IPS-15b (cell line): Measurements from ENCODE around the gene FBXL3.
"Not testable (repeated sequence)": the region's sequence is repeated elsewhere in the genome, so short reads cannot be mapped to it uniquely, and the experiment has no call there.

Experiments used
- H3K27me3 ChIP-seq: one replicate; pipeline ENCODE4 v1.6.1; 2013; ENCODE audit warnings: low read length; ENCODE audit not compliant: control insufficient read depth, insufficient read depth
- H3K36me3 ChIP-seq: one replicate; pipeline ENCODE4 v1.6.1; 2013; ENCODE audit warnings: low read length; ENCODE audit not compliant: control insufficient read depth, insufficient read depth
- H3K4me1 ChIP-seq: one replicate; pipeline ENCODE4 v1.6.1; 2013; ENCODE audit warnings: mild to moderate bottlenecking, low read length; ENCODE audit not compliant: control insufficient read depth, insufficient read depth
- H3K4me3 ChIP-seq: one replicate; pipeline ENCODE4 v1.5.1; 2013; ENCODE audit warnings: low read depth, low read length
- H3K9ac ChIP-seq: one replicate; pipeline ENCODE4 v1.6.1; 2013; ENCODE audit warnings: low read depth, mild to moderate bottlenecking, low read length
- H3K9me3 ChIP-seq: one replicate; pipeline ENCODE4 v1.6.1; 2013; ENCODE audit warnings: mild to moderate bottlenecking, low read length; ENCODE audit not compliant: control insufficient read depth, insufficient read depth

FBXL3 gene

GRCh38 chr13:76976490-76976889 lies 50.5 kb downstream of the FBXL3 start:
- Histone ChIP-seq H3K36me3 (no peaks in the 10 kb centered on the region), H3K9ac (no peak overlapping the region), H3K27me3 (peaks cover 6% of the 10 kb centered on the region), H3K4me3 (no peak overlapping the region), H3K4me1 (no peaks in the 10 kb centered on the region), H3K9me3 (no peaks in the 10 kb centered on the region)

GRCh38 chr13:76975863-76976262 lies 51.1 kb downstream of the FBXL3 start:
- Histone ChIP-seq H3K4me3 (no peak overlapping the region), H3K36me3 (no peaks in the 10 kb centered on the region), H3K27me3 (peaks cover 2% of the 10 kb centered on the region), H3K4me1 (no peaks in the 10 kb centered on the region), H3K9ac (no peak overlapping the region), H3K9me3 (no peaks in the 10 kb centered on the region)

DNA sequence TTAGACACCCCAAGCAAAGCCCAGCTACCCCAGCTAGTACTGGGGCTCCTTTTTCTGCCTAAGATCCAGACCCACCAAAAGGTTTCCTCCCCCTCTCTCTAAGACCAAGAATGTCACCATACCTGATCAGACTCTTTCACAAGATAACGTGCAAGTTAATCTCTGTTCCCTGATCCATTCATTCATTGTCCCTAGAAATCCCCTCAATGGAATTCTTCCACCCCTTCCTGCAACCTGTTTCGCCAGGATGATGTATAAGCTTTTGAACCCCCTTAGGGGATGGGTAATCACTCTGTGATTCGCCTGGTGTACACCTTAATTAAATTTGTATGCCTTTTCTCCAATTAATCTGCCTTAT lies 52.4 kb downstream of the FBXL3 start:
- Histone ChIP-seq H3K4me3 (no peak overlapping the region), H3K36me3 (no peaks in the 10 kb centered on the region), H3K4me1 (no peaks in the 10 kb centered on the region), H3K9ac (no peak overlapping the region), H3K9me3 (no peaks in the 10 kb centered on the region), H3K27me3 (peaks cover 2% of the 10 kb centered on the region)

DNA sequence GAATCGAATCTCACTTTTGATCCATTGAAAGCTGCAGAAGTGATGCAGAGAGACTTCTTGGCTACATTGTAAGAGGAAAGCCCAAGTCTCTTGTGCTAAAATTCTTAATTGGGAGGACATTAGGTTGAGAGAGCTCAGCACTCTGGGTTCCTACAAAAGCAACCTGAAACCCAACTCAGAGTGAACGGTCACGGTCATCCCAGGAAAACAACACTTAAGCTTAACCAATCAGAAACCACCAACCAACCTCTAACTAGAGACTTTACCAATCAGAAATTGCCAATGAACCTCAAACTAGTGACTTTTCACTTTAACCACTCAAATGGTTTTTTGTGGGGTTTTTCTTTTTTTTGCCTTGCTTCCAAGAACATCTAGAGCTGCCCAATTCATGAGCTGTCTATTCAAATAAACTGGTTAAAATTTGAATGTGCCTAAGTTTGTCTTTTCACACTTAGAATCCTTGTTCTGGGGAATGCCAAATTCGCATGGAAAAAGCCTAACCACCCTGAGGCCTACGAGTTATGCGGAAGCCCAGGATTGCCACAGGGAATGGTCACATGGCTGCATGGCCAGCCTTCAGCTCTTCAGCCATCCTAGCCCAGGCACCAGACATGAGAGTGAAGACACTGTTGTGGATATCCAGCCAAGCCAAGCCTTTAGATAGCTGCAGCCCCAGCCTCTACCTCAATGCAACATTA lies 52.9 kb downstream of the FBXL3 start:
- no peak overlapping the region for H3K9ac ChIP-seq
- no peaks in the 10 kb centered on the region for H3K36me3 ChIP-seq
- H3K9me3 ChIP-seq = no peaks in the 10 kb centered on the region
- peaks cover 2% of the 10 kb centered on the region for H3K27me3 ChIP-seq
- no peak overlapping the region for H3K4me3 ChIP-seq
- H3K4me1 ChIP-seq = no peaks in the 10 kb centered on the region

DNA sequence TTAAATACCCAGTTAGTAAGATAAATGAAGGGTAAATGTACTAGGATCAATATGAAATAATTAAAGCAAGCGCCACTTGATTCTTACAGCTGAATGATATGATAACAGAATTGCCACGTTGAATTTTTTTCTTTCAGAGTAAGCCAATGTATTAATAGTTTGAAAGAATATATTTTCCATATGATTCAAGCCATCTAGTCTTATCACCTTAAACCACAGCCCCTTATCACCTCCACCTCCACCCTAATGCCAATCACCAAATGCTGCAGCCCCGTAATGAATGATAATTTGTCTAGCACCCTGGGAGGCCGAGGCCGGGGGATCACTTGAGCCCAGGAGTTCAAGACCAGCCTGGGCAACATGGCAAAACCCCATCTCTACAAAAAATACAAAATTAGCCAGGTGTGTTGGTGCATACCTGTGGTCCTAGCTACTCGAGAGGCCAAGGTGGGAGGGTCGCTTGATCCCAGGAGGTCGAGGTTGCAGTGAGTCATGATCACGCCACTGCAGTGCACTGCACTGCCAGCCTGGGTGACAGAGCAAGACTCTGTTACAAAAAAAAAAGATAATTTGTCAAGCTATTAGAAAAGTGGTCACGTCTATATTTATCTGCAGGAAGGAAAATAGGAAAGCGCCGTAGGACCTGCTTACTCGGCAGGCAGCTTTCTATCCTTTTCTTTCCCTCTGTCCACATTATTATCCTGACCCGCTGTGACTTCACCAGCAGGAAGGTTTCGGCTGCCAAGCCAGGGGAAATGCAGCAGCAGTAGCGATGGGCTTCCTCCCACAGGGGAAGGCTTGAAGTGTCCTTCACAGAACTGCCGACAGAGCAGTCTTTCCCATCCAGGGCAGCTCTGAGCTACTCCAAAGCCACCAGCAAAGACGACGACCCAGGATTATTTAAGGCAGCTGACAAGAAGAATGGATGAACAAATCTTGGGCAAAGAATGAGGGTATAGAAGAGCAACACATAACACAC lies 54.8 kb downstream of the FBXL3 start:
- H3K4me3 ChIP-seq = no peak overlapping the region
- H3K4me1 ChIP-seq = no peaks in the 10 kb centered on the region
- no peaks in the 10 kb centered on the region for H3K36me3 ChIP-seq
- no peak overlapping the region for H3K9ac ChIP-seq
- H3K27me3 ChIP-seq = no peaks in the 10 kb centered on the region
- H3K9me3 ChIP-seq = no peaks in the 10 kb centered on the region

DNA sequence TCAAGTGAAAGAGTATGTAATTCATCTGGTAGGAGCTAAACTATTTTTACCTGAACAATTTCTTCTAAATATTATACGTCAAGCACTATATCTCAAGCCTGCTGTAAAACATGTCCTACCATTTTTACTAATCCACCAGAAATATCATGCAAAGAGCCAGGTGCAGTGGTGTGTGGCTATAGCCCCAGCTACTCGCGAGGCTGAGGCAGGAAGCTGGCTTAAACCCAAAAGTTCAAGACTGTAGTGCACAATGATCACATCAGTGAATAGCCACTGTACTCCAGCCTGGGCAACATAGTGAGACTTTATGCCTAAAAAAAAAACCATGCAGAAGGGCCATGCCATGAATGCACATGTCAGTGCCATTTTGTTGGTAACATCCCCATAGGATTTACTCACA lies 55.7 kb downstream of the FBXL3 start:
- Histone ChIP-seq H3K9ac (no peak overlapping the region), H3K9me3 (no peaks in the 10 kb centered on the region), H3K4me1 (no peaks in the 10 kb centered on the region), H3K36me3 (no peaks in the 10 kb centered on the region), H3K27me3 (no peaks in the 10 kb centered on the region), H3K4me3 (no peak overlapping the region)

DNA sequence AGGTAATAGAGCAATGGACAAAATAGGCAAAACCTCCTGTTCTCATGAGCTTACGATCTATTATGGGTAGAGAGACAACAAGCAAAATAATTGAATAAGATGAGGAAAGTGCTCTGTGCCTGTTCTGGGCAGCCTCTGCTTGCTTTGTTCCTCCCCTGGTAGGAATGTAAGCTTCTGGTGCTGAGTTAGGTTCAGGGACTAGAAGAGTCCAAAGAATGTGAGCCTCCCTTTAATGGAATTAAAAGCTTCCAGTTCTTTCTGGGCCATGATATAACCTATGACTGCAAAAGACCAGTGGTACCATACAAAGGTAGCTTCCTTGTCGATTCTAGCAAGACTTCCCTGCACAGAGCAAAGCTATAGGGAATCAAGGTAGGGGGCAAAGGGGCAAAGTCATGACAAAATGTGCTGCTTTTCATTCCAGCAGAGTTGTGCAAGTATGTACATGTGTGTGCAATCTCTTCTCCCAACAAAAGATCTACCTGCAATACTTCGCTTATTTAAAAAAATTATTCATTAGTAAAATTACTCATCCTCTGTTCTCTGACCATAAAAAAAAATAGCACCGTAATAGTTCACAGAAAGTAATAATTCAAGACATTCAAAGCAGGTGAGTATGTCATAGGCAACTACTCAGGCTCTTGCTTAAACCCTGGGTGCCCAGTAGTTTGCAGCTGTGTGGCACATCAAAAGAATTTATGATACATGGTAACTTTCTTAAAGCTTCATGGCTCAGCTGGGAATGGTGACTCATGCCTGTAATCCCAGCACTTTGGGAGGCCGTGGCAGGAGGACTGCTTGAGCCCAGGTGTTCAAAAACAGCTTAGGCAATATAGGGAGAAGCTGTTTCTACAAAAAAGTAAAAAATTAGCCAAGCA lies 57.2 kb downstream of the FBXL3 start:
- H3K36me3 ChIP-seq = no peaks in the 10 kb centered on the region
- H3K9me3 ChIP-seq = no peaks in the 10 kb centered on the region
- no peak overlapping the region for H3K4me3 ChIP-seq
- H3K4me1 ChIP-seq = no peaks in the 10 kb centered on the region
- H3K9ac ChIP-seq = no peak overlapping the region
- H3K27me3 ChIP-seq = no peaks in the 10 kb centered on the region

DNA sequence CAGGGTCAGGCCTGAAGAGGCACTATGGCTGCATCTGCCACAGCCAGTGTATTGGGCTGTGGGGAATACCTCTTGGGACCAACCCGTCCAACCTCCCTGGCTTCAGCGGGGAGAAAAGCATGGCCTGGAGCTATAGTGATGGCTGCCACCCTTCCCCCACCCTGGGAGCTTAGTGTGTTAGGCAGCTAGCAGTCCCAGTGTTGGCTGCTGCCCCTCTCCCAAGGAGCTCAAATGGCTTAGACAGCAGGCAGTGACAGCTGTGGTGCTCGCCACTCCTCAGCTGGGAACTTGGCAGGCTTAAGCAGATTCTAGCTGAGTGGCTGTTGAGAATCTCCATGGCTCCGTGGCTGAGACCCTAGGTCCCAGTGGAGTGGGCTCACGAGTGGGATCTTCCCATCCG lies 58.9 kb downstream of the FBXL3 start:
- Histone ChIP-seq H3K27me3 (no peaks in the 10 kb centered on the region), H3K9me3 (no peaks in the 10 kb centered on the region), H3K4me1 (no peaks in the 10 kb centered on the region), H3K9ac (no peak overlapping the region), H3K4me3 (no peak overlapping the region), H3K36me3 (no peaks in the 10 kb centered on the region)

- Histone ChIP-seq H3K36me3 (no peaks in the 10 kb centered on the region), H3K9ac (no peak overlapping the region), H3K4me1 (no peaks in the 10 kb centered on the region), H3K9me3 (no peaks in the 10 kb centered on the region), H3K4me3 (no peak overlapping the region), H3K27me3 (no peaks in the 10 kb centered on the region)
Measured at GRCh38 chr13:76967031-76967430, 59.9 kb downstream of the FBXL3 start.

- Histone ChIP-seq H3K9ac (no peak overlapping the region), H3K27me3 (no peaks in the 10 kb centered on the region), H3K9me3 (no peaks in the 10 kb centered on the region), H3K4me1 (no peaks in the 10 kb centered on the region), H3K4me3 (no peak overlapping the region), H3K36me3 (no peaks in the 10 kb centered on the region)
Measured at GRCh38 chr13:76965759-76966421, 61.1 kb downstream of the FBXL3 start.

DNA sequence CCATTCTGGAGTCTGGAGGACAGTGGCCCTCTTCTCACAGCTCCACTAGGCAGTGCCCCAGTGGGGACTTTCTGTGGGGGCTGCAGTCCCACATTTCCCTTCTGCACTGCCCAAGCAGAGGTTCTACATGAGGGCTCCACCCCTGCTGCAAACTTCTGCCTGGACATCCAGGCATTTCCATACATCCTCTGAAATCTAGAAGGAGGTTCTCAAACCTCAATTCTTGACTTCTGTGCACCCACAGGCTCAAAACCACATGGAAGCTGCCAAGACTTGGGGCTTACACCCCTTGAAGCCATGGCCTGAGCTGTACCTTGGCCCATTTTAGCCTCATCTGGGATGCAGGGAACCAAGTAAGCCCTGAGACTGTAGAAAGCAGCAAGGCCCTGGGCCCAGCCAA lies 67.2 kb downstream of the FBXL3 start:
- H3K27me3 ChIP-seq, H3K9ac ChIP-seq, H3K9me3 ChIP-seq, H3K4me3 ChIP-seq, H3K4me1 ChIP-seq, H3K36me3 ChIP-seq: not testable (repeated sequence)
